Activated gamma-delta T cell treated with Interleukin-2 at 50 U/mL for 16 hours (primary cell): Measurements from ENCODE around the gene BBOX1.

Source experiments
- DNase-seq: peaks from one replicate; pipeline ENCODE4 v3.0.0-alpha.2; 2020

BBOX1 gene

GRCh38 chr11:27025312-27025955 lies 15.2 kb upstream of the BBOX1 start:
- DNase-seq: no peak

GRCh38 chr11:27025957-27026733 lies 14.5 kb upstream of the BBOX1 start:
- DNase-seq: no peak

GRCh38 chr11:27028561-27028965 lies 12.1 kb upstream of the BBOX1 start:
- no peak for DNase-seq

- DNase-seq: no peak
Observed at GRCh38 chr11:27029966-27030365, 10.6 kb upstream of the BBOX1 start.

GRCh38 chr11:27031754-27032153 lies 8.9 kb upstream of the BBOX1 start:
- no peak for DNase-seq

- DNase-seq: no peak
Observed at GRCh38 chr11:27039873-27040272, 742 bp upstream of the BBOX1 start.

- no peak for DNase-seq
Observed at GRCh38 chr11:27041141-27041899, 705 bp downstream of the BBOX1 start.

GRCh38 chr11:27046956-27047355 lies 6.3 kb downstream of the BBOX1 start:
- DNase-seq: no peak

- DNase-seq: no peak
Observed at GRCh38 chr11:27052668-27053067, 12.1 kb downstream of the BBOX1 start.

GRCh38 chr11:27055065-27055682 lies 14.6 kb downstream of the BBOX1 start:
- no peak for DNase-seq

- DNase-seq: no peak
Observed at GRCh38 chr11:27057091-27057780, 16.6 kb downstream of the BBOX1 start.

- no peak for DNase-seq
Observed at GRCh38 chr11:27058456-27058855, 17.8 kb downstream of the BBOX1 start.

GRCh38 chr11:27059431-27059830 lies 18.8 kb downstream of the BBOX1 start:
- DNase-seq: no peak

GRCh38 chr11:27060816-27061460 lies 20.3 kb downstream of the BBOX1 start:
- DNase-seq: no peak

GRCh38 chr11:27061461-27061821 lies 20.8 kb downstream of the BBOX1 start:
- no peak for DNase-seq

- DNase-seq: no peak
Observed at GRCh38 chr11:27064086-27064485, 23.5 kb downstream of the BBOX1 start.

GRCh38 chr11:27075192-27075591 lies 34.6 kb downstream of the BBOX1 start:
- DNase-seq: no peak

GRCh38 chr11:27075655-27076054 lies 35.0 kb downstream of the BBOX1 start:
- DNase-seq: no peak

- no peak for DNase-seq
Observed at GRCh38 chr11:27076121-27076589, 35.5 kb downstream of the BBOX1 start.

- DNase-seq: no peak
Observed at GRCh38 chr11:27081056-27081455, 40.4 kb downstream of the BBOX1 start.

- DNase-seq: no peak
Observed at GRCh38 chr11:27083241-27083640, 42.6 kb downstream of the BBOX1 start.

GRCh38 chr11:27083782-27084181 lies 43.2 kb downstream of the BBOX1 start:
- DNase-seq: no peak
